Heart right ventricle (tissue), 16 donors: ENCODE results near the gene RMDN3. TPM values are rescaled to one million over a fixed set of nuclear protein-coding genes. Genes with fewer than 3 reads are reported as not detected.

ENCODE experiments used
- ATAC-seq, 8 donors: fragments of 200-7000 bp; cut with Tn5 transposase; one replicate each; pipeline ENCODE4 v1.9.1; 2020; ENCODE audit warnings: mild to moderate bottlenecking in 8 of 8, moderate library complexity in 8 of 8, moderate number of reproducible peaks in 1 of 8
- DNase-seq, 2 donors: peaks; one replicate each; pipeline ENCODE4 v3.0.0-alpha.2; 2020
- H3K27ac ChIP-seq, 10 donors: fragments of 200-600 bp; sonication (generic) in 2 of 10; one replicate each; pipeline versions ENCODE4 v1.5.0 to v1.8.0; 2020 to 2022; ENCODE audit warnings: mild to moderate bottlenecking in 3 of 10
- H3K27me3 ChIP-seq, 7 donors: fragments of 200-600 bp; one replicate each; pipeline ENCODE4 v1.8.0; 2021 to 2022; ENCODE audit warnings: mild to moderate bottlenecking in 2 of 7
- H3K36me3 ChIP-seq, 9 donors: fragments of 200-600 bp; sonication (generic) in 1 of 9; one replicate each; pipeline versions ENCODE4 v1.5.0 to v1.8.0; 2020 to 2022; ENCODE audit warnings: mild to moderate bottlenecking in 2 of 9
- H3K4me1 ChIP-seq, 9 donors: fragments of 200-600 bp; sonication (generic) in 1 of 9; one replicate each; pipeline versions ENCODE4 v1.5.0 to v1.8.0; 2020 to 2022; ENCODE audit warnings: mild to moderate bottlenecking in 4 of 9
- H3K4me3 ChIP-seq, 10 donors: fragments of 200-600 bp; sonication (generic) in 2 of 10; one replicate each; pipeline versions ENCODE4 v1.5.0 to v1.8.0; 2020 to 2022; ENCODE audit warnings: mild to moderate bottlenecking in 7 of 10, moderate library complexity in 2 of 10
- H3K9me3 ChIP-seq, 11 donors: fragments of 200-600 bp in 10 of 11; sonication (generic) in 2 of 11; one replicate each; pipeline versions ENCODE4 v1.5.0 to v1.8.0; 2013 to 2022; ENCODE audit warnings: mild to moderate bottlenecking in 2 of 11, control low read depth in 1 of 11, moderate library complexity in 1 of 11
- WGBS, 2 donors: extraction: QIAGEN DNeasy Blood & Tissue Kit; methylation state at CpG; one replicate each; pipeline ENCODE4 v1.1.7; 2013; ENCODE audit warnings: inconsistent platforms in 1 of 2; 5-methylcytosine and 5-hydroxymethylcytosine counted together
- intact Hi-C, 10 donors: fragments of 100-400 bp; cut with DNase I; formaldehyde crosslinking; loops; one replicate each; pipeline versions ENCODE4 v1.11.1 to v1.14.2; 2022
- polyA plus RNA-seq, 2 donors: library from polyadenylated mRNA; stranded (reverse); fragments of 200-250 nt; gene quantifications; one replicate each; pipeline ENCODE4 v1.2.3, GENCODE V29; 2013
- total RNA-seq, 10 donors: library from RNA; stranded (reverse); fragmentation: NEBNext Ultra II Directional in 3 of 10; extraction: Animal tissue kit (Norgen Biotek cat#: 25700) in 3 of 10; gene quantifications; one replicate each; pipeline versions ENCODE4 v1.2.1 to v1.2.4, GENCODE V29; 2021 to 2023
- TF ChIP-seq, protein P1 (sequence below), 9 donors: fragments of 200-600 bp; sonication (generic) in 2 of 9; IDR thresholded peaks; one replicate each; pipeline versions ENCODE4 v1.5.0 to v1.8.0; 2021 to 2022; ENCODE audit warnings: antibody characterized with exemption in 9 of 9, mild to moderate bottlenecking in 5 of 9, moderate library complexity in 1 of 9
- donor health status: Arrhythmogenic right ventricular cardiomyopathy.
- donor health status: ischemic (EF 13 %, LVEDD 7.1; RV severe dilation, severe dysfunction).
- donor health status: healthy with polysubstance abuse.
- donor health status: DM: no; HTN: yes; CAD: no.
- donor health status: DM: no; HTN: no; CAD: no.
- donor health status: ischemic (EF 25% LVEDD 6.9; RV normal size, moderate dysfunction).
- donor health status: ischemic (EF 25% LVEDD 5.7; RV mildly dilated, moderate dysfunction).
- donor health status: healthy.
- donor health status: DM: yes; HTN: yes; CAD: no.
- donor health status: Ischemic cardiomyopathy.
- donor health status: ischemic (EF 35%, LVEDD 5.7; RV mildly dilated, moderate dysfunction).
- donor health status: nonischemic (EF 11% LVEDD 7.7; RV severe dilation, severe dysfunction).
- donor health status: DM: yes; HTN: yes; CAD: no.
- donor health status: PGD.
- donor health status: ischemic (EF 29% LVEDD 5.4; RV normal size, mild dysfunction).
- donor health status: nonischemic (EF 23%, LVEDD 6.1; RV moderate dilation, normal function).

The RMDN3 gene
- total and polyA plus RNA-seq, 12 donors, result 12.2 to 21.7 (median 17.6) TPM

DNA sequence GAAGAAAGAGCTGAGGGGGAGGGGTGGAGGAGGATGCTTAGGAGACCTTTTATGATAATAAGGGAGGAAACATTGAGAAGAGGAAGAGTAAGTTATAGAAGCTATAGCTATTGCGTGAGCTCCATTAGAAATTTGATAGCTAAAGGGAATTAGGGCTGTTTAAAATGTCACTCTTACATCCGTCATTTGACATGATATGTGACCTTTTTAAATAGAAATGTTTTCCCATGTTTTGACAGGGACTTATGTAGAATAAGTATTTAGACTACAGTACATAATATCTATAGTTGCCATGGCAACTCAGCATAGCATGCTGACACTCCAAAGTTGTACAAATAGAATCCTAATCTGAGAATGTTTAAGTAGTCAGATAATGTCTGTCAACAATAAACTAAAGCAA, 40.9 kb downstream of the RMDN3 start:
- intact Hi-C loops, result no loop called here
- TF ChIP-seq, protein P1, sequence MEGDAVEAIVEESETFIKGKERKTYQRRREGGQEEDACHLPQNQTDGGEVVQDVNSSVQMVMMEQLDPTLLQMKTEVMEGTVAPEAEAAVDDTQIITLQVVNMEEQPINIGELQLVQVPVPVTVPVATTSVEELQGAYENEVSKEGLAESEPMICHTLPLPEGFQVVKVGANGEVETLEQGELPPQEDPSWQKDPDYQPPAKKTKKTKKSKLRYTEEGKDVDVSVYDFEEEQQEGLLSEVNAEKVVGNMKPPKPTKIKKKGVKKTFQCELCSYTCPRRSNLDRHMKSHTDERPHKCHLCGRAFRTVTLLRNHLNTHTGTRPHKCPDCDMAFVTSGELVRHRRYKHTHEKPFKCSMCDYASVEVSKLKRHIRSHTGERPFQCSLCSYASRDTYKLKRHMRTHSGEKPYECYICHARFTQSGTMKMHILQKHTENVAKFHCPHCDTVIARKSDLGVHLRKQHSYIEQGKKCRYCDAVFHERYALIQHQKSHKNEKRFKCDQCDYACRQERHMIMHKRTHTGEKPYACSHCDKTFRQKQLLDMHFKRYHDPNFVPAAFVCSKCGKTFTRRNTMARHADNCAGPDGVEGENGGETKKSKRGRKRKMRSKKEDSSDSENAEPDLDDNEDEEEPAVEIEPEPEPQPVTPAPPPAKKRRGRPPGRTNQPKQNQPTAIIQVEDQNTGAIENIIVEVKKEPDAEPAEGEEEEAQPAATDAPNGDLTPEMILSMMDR (IDR thresholded peaks at IDR 0.05), result no peak
- 45 to 68% methylated on average over 2 of the region's 2 CpGs for WGBS, 2 donors

DNA sequence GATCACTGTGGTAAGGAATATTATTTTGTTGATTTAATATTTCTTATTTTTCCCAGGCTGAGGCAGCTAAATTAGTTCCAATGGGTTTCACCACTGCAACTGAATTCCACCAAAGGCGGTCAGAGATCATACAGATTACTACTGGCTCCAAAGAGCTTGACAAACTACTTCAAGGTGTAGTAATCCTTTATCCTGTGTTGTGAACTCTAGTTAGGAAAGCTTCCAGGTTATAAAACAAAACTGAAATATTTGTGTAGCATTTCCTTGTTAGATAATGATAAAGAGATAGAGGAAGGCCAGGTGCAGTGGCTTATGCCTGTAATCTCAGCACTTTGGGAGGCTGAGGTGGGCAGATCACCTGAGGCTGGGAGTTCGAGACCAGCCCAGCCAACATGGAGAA, 48.9 kb downstream of the RMDN3 start:
- no peaks in the 10 kb centered on the region for H3K9me3 ChIP-seq
- TF ChIP-seq, protein P1 (IDR thresholded peaks at IDR 0.05), result no peak
- DNase-seq, result no peak
- no peaks in the 10 kb centered on the region for H3K27me3 ChIP-seq
- peaks cover 0 to 66% (median 0%) of the 10 kb centered on the region in 9 donors for H3K36me3 ChIP-seq
- no peak for ATAC-seq
- H3K4me1 ChIP-seq, result no peaks in the 10 kb centered on the region
- H3K27ac ChIP-seq, result no peak overlapping the region
- no peak overlapping the region for H3K4me3 ChIP-seq
- intact Hi-C loops, result no loop called here
- WGBS, 2 donors, result 95 to 97% methylated on average over 2 of the region's 2 CpGs

More for the DNA sequence above, 40.9 kb downstream of the RMDN3 start:
- H3K27ac ChIP-seq, result no peak overlapping the region
- H3K4me1 ChIP-seq, result no peaks in the 10 kb centered on the region
- H3K36me3 ChIP-seq, result peaks cover 0 to 40% (median 0%) of the 10 kb centered on the region in 9 donors
- H3K9me3 ChIP-seq, result no peaks in the 10 kb centered on the region
- DNase-seq (no peak), ATAC-seq (no peak)
- no peak overlapping the region for H3K4me3 ChIP-seq
- no peaks in the 10 kb centered on the region for H3K27me3 ChIP-seq

DNA sequence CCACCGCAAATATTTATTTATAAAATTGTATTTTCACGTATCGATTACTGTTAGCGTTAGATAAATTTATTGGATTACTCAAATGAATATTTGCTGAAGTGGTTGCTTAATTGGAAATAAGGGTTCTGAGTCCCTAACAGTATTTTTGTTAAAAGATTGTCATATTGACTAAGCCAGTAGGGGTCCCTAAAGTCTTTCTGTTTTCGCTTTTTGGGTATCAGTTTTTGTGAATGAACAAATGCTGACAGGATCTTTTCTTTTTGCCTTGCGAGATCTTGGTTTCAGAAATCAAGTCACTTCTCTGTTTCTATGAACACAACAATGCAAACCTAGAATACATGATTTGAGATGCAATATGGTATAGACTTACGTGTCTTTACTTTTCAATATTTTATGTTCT, 53.0 kb downstream of the RMDN3 start:
- Histone ChIP-seq H3K36me3 (peaks cover 0 to 56% (median 0%) of the 10 kb centered on the region in 9 donors), H3K4me1 (no peaks in the 10 kb centered on the region), H3K9me3 (no peaks in the 10 kb centered on the region), H3K4me3 (no peak overlapping the region), H3K27me3 (no peaks in the 10 kb centered on the region), H3K27ac (no peak overlapping the region)
- TF ChIP-seq, protein P1 (IDR thresholded peaks at IDR 0.05), result peak in 3 of 9 donors; percentile 6 to 18 (median 10)
- intact Hi-C loops, result no loop called here
- DNase-seq (no peak), ATAC-seq (no peak)
- 93 to 95% methylated on average over 7 of the region's 7 CpGs for whole genome bisulfite sequencing, 2 donors

GRCh38 chr15:40697916-40698315, 57.1 kb downstream of the RMDN3 start:
- H3K27me3 ChIP-seq, result no peaks in the 10 kb centered on the region
- intact Hi-C loops, result loop anchor here in 3 of 10 donors (5.0 to 10.0 kb wide), 3 partner anchors 54 to 197 kb away; partner anchors contain the start of gene VPS18 (in 1 of the 3)
- TF ChIP-seq, protein P1 (IDR thresholded peaks at IDR 0.05), result no peak
- DNase-seq, result no peak
- no peak overlapping the region for H3K4me3 ChIP-seq
- ATAC-seq, result no peak
- peaks cover 0 to 24% (median 18%) of the 10 kb centered on the region in 9 donors for H3K4me1 ChIP-seq
- H3K27ac ChIP-seq, result no peak overlapping the region
- H3K9me3 ChIP-seq, result no peaks in the 10 kb centered on the region
- WGBS, 2 donors, result 93 to 95% methylated on average over 7 of the region's 7 CpGs
- H3K36me3 ChIP-seq, result peaks cover 0 to 39% (median 0%) of the 10 kb centered on the region in 9 donors
